Colonic mucosa (tissue), 4 donors: ENCODE results near the gene NUBP1. TPM values are rescaled to one million over a fixed set of nuclear protein-coding genes. Genes with fewer than 3 reads are reported as not detected.

Source experiments
- DNase-seq: peaks from one replicate; pipeline ENCODE4 v3.0.0-alpha.2; 2020
- H3K27ac ChIP-seq: fragments of 200-600 bp; one replicate; pipeline ENCODE4 v1.8.0; 2021
- H3K27me3 ChIP-seq: fragments of 200-600 bp; one replicate; pipeline ENCODE4 v1.8.0; 2021
- H3K36me3 ChIP-seq: fragments of 200-600 bp; one replicate; pipeline ENCODE4 v1.8.0; 2021
- H3K4me1 ChIP-seq: fragments of 200-600 bp; one replicate; pipeline ENCODE4 v1.8.0; 2021; ENCODE audit warnings: mild to moderate bottlenecking
- H3K4me3 ChIP-seq: fragments of 200-600 bp; one replicate; pipeline ENCODE4 v1.8.0; 2021
- H3K9ac ChIP-seq, 2 donors: one replicate each; pipeline ENCODE4 v1.7.0; 2013; ENCODE audit warnings: control low read depth in 2 of 2, low read depth in 2 of 2, low read length in 2 of 2
- H3K9me3 ChIP-seq: fragments of 200-600 bp; one replicate; pipeline ENCODE4 v1.8.0; 2021
- CTCF ChIP-seq: fragments of 200-600 bp; IDR thresholded peaks from one replicate; pipeline ENCODE4 v1.8.0; 2022; ENCODE audit warnings: antibody characterized with exemption, mild to moderate bottlenecking
- intact Hi-C: fragments of 100-400 bp; cut with DNase I; formaldehyde crosslinking; loops from one replicate; pipeline ENCODE4 v1.14.1; 2022
- total RNA-seq, 2 donors: library from RNA; stranded (reverse); fragmentation: NEBNext Ultra II Directional in 1 of 2; extraction: Animal tissue kit (Norgen Biotek cat#: 25700) in 1 of 2; gene quantifications; one replicate each; pipeline ENCODE4 v1.2.1, GENCODE V29; 2021
- donor health status: healthy.
- donor health status: DM: no; HTN: no; CAD: no.
- donor health status: DM: no; HTN: no; CAD: no.

Gene NUBP1
- total RNA-seq, 2 donors from 2014 or later, result 28.4 to 28.7 TPM

GRCh38 chr16:10708969-10709368 lies 34.7 kb upstream of the NUBP1 start:
- H3K9me3 ChIP-seq, result no peaks in the 10 kb centered on the region
- no peak for TF ChIP-seq CTCF
- H3K27ac ChIP-seq, result no peak overlapping the region
- H3K36me3 ChIP-seq, result no peaks in the 10 kb centered on the region
- H3K9ac ChIP-seq, result no peak overlapping the region
- H3K27me3 ChIP-seq, result no peaks in the 10 kb centered on the region
- H3K4me1 ChIP-seq, result no peaks in the 10 kb centered on the region
- intact Hi-C loops, result no loop called here
- H3K4me3 ChIP-seq, result no peak overlapping the region
- no peak for DNase-seq

- DNase-seq, result no peak
Measured at GRCh38 chr16:10728003-10728887, 15.4 kb upstream of the NUBP1 start.

GRCh38 chr16:10729104-10730048 lies 14.3 kb upstream of the NUBP1 start:
- Histone ChIP-seq H3K9ac (no peak overlapping the region), H3K4me1 (no peaks in the 10 kb centered on the region), H3K4me3 (no peak overlapping the region), H3K27me3 (no peaks in the 10 kb centered on the region), H3K36me3 (no peaks in the 10 kb centered on the region), H3K9me3 (no peaks in the 10 kb centered on the region), H3K27ac (no peak overlapping the region)
- no peak for DNase-seq
- intact Hi-C loops, result loop anchor here (5.0 to 10.0 kb wide), 2 partner anchors 152 to 475 kb away; no protein-coding TSS in a partner anchor
- TF ChIP-seq CTCF, result no peak

More at GRCh38 chr16:10728003-10728887, 15.4 kb upstream of the NUBP1 start:
- TF ChIP-seq CTCF, result no peak
- H3K4me3 ChIP-seq, result no peak overlapping the region
- no peaks in the 10 kb centered on the region for H3K36me3 ChIP-seq
- H3K9ac ChIP-seq, result no peak overlapping the region
- no peaks in the 10 kb centered on the region for H3K4me1 ChIP-seq
- H3K27me3 ChIP-seq, result no peaks in the 10 kb centered on the region
- intact Hi-C loops, result loop anchor here (5.0 kb wide), 1 partner anchor 151 kb away; no protein-coding TSS in a partner anchor
- no peaks in the 10 kb centered on the region for H3K9me3 ChIP-seq
- no peak overlapping the region for H3K27ac ChIP-seq

GRCh38 chr16:10731790-10732189 lies 11.9 kb upstream of the NUBP1 start:
- Histone ChIP-seq H3K27me3 (no peaks in the 10 kb centered on the region), H3K9me3 (no peaks in the 10 kb centered on the region), H3K27ac (no peak overlapping the region), H3K4me1 (no peaks in the 10 kb centered on the region), H3K4me3 (no peak overlapping the region), H3K9ac (no peak overlapping the region), H3K36me3 (no peaks in the 10 kb centered on the region)
- DNase-seq, result no peak
- TF ChIP-seq CTCF, result no peak
- intact Hi-C loops, result loop anchor here (10.0 kb wide), 1 partner anchor 477 kb away; no protein-coding TSS in a partner anchor

GRCh38 chr16:10737068-10737625 lies 6.5 kb upstream of the NUBP1 start:
- peak; percentile 88 for TF ChIP-seq CTCF
- Histone ChIP-seq H3K36me3 (no peaks in the 10 kb centered on the region), H3K27me3 (no peaks in the 10 kb centered on the region), H3K9me3 (no peaks in the 10 kb centered on the region), H3K27ac (peak overlapping the region; percentile 46), H3K9ac (peak overlapping the region; percentile 43 to 71), H3K4me1 (no peaks in the 10 kb centered on the region), H3K4me3 (peak overlapping the region; percentile 20)
- intact Hi-C loops, result loop anchor here (2.0 to 10.0 kb wide), 2 partner anchors 222 to 482 kb away; no protein-coding TSS in a partner anchor
- DNase-seq, result peak; percentile 78
